OCI-LY1 (cell line): ENCODE measurements around the gene ZNF672.

Experiments used
- H2AFZ ChIP-seq: fragments of 200-600 bp; sonication (generic), shearing (Covaris generic); 2 replicates; pipeline ENCODE4 v1.6.0; 2014; ENCODE audit warnings: antibody characterized with exemption, mild to moderate bottlenecking, low read length
- H3F3A ChIP-seq: fragments of 200-600 bp; sonication (generic), shearing (Covaris generic); 2 replicates; pipeline ENCODE4 v1.6.0; 2014; ENCODE audit warnings: mild to moderate bottlenecking, antibody characterized with exemption, low read length, moderate library complexity; ENCODE audit not compliant: insufficient read depth
- H3K27ac ChIP-seq: fragments of 200-600 bp; sonication (generic); 2 replicates; pipeline ENCODE4 v1.5.1; 2014; ENCODE audit warnings: low read length, mixed run types, mild to moderate bottlenecking, low read depth; ENCODE audit not compliant: poor library complexity, severe bottlenecking
- H3K27me3 ChIP-seq: fragments of 200-600 bp; sonication (generic); 2 replicates; pipeline ENCODE4 v1.6.0; 2014; ENCODE audit warnings: antibody characterized with exemption, mild to moderate bottlenecking, low read length, moderate library complexity; ENCODE audit not compliant: insufficient read depth
- H3K36me3 ChIP-seq: fragments of 200-600 bp; sonication (generic); 2 replicates; pipeline ENCODE4 v1.6.1; 2014; ENCODE audit warnings: mild to moderate bottlenecking, antibody characterized with exemption, low read length, moderate library complexity, mixed read lengths; ENCODE audit not compliant: insufficient read depth
- H3K4me1 ChIP-seq: fragments of 200-600 bp; sonication (generic); 2 replicates; pipeline ENCODE4 v1.5.1; 2014; ENCODE audit warnings: mild to moderate bottlenecking, low read length, moderate library complexity; ENCODE audit not compliant: insufficient read depth, severe bottlenecking
- H3K4me2 ChIP-seq: fragments of 200-600 bp; sonication (generic), shearing (Covaris generic); 2 replicates; pipeline ENCODE4 v1.6.1; 2014; ENCODE audit warnings: low read length
- H3K4me3 ChIP-seq: fragments of 200-600 bp; sonication (generic); 2 replicates; pipeline ENCODE4 v1.5.1; 2014; ENCODE audit warnings: low read length, low read depth, mild to moderate bottlenecking, mixed read lengths; ENCODE audit not compliant: poor library complexity, severe bottlenecking
- H3K79me2 ChIP-seq: fragments of 200-600 bp; shearing (Covaris generic); 2 replicates; pipeline ENCODE4 v1.6.1; 2016; ENCODE audit warnings: mixed run types, low read length, mixed read lengths; ENCODE audit not compliant: insufficient read depth
- H3K9ac ChIP-seq: fragments of 200-600 bp; sonication (generic), shearing (Covaris generic); 2 replicates; pipeline ENCODE4 v1.6.1; 2014; ENCODE audit warnings: mild to moderate bottlenecking, low read length, mixed read lengths
- H3K9me2 ChIP-seq: fragments of 200-600 bp; sonication (generic), shearing (Covaris generic); 2 replicates; pipeline ENCODE4 v1.6.1; 2014; ENCODE audit warnings: low read depth, mild to moderate bottlenecking, low read length, mixed read lengths
- H3K9me3 ChIP-seq: fragments of 200-600 bp; shearing (Covaris generic); 2 replicates; pipeline ENCODE4 v1.6.1; 2014; ENCODE audit warnings: low read length, mixed read lengths
- H4K20me1 ChIP-seq: fragments of 200-600 bp; sonication (generic), shearing (Covaris generic); 2 replicates; pipeline ENCODE4 v1.6.0; 2016; ENCODE audit warnings: mild to moderate bottlenecking, low read length; ENCODE audit not compliant: insufficient read depth
- CTCF ChIP-seq: fragments of 200-600 bp; sonication (generic), shearing (Covaris generic); IDR thresholded peaks from 2 replicates; pipeline ENCODE4 v1.5.1; 2017; ENCODE audit warnings: mild to moderate bottlenecking, antibody characterized with exemption, low read length, moderate library complexity, mixed read lengths
- EZH2 ChIP-seq: fragments of 200-600 bp; sonication (generic), shearing (Covaris generic); IDR thresholded peaks from 2 replicates; pipeline ENCODE4 v1.8.0; 2017; ENCODE audit warnings: borderline replicate concordance, mixed run types, mild to moderate bottlenecking, antibody characterized with exemption, low read length, moderate library complexity, mixed read lengths

ZNF672 gene

GRCh38 chr1:248821101-248821500, 16.9 kb upstream of the ZNF672 start:
- Histone ChIP-seq H3K4me2 (no peak overlapping the region), H3K9me3 (no peaks in the 10 kb centered on the region), H3K9me2 (no peaks in the 10 kb centered on the region), H4K20me1 (no peaks in the 10 kb centered on the region), H3K4me3 (no peak overlapping the region), H3K4me1 (peaks cover 42% of the 10 kb centered on the region), H3K36me3 (peaks cover 36% of the 10 kb centered on the region; the same call in 1 of the 2 replicates), H3F3A (no peaks in the 10 kb centered on the region), H3K79me2 (no peaks in the 10 kb centered on the region), H2AFZ (no peak overlapping the region), H3K27me3 (no peaks in the 10 kb centered on the region), H3K9ac (no peak overlapping the region), H3K27ac (no peak overlapping the region)
- TF ChIP-seq EZH2 (no peak), CTCF (no peak)

- H3K4me3 ChIP-seq, result no peak overlapping the region
- no peak overlapping the region for H3K4me2 ChIP-seq
- peaks cover 31% of the 10 kb centered on the region; the same call in 1 of the 2 replicates for H3K36me3 ChIP-seq
- H3K4me1 ChIP-seq, result peaks cover 43% of the 10 kb centered on the region
- TF ChIP-seq EZH2, result no peak
- TF ChIP-seq CTCF, result no peak
- no peaks in the 10 kb centered on the region for H3K27me3 ChIP-seq
- H3K79me2 ChIP-seq, result no peaks in the 10 kb centered on the region
- no peak overlapping the region for H3K27ac ChIP-seq
- H3K9me2 ChIP-seq, result no peaks in the 10 kb centered on the region
- H3F3A ChIP-seq, result no peaks in the 10 kb centered on the region
- no peak overlapping the region for H2AFZ ChIP-seq
- no peaks in the 10 kb centered on the region for H3K9me3 ChIP-seq
- H3K9ac ChIP-seq, result no peak overlapping the region
- no peaks in the 10 kb centered on the region for H4K20me1 ChIP-seq
Measured at GRCh38 chr1:248821641-248822040, 16.4 kb upstream of the ZNF672 start.

- Histone ChIP-seq H3K79me2 (no peaks in the 10 kb centered on the region), H4K20me1 (no peaks in the 10 kb centered on the region), H3K27ac (no peak overlapping the region), H3K27me3 (no peaks in the 10 kb centered on the region), H2AFZ (no peak overlapping the region), H3K4me1 (peaks cover 50% of the 10 kb centered on the region), H3K9me3 (no peaks in the 10 kb centered on the region), H3K4me3 (peak overlapping the region; percentile 12), H3F3A (no peaks in the 10 kb centered on the region), H3K9me2 (no peaks in the 10 kb centered on the region), H3K36me3 (peaks cover 27% of the 10 kb centered on the region; the same call in 1 of the 2 replicates), H3K9ac (no peak overlapping the region; the same call in 1 of the 2 replicates), H3K4me2 (peak overlapping the region; percentile 76; the same call in 1 of the 2 replicates)
- TF ChIP-seq EZH2 (no peak), CTCF (no peak)
Measured at GRCh38 chr1:248822148-248823032, 15.6 kb upstream of the ZNF672 start.
